ENCODE results near the gene FBXO31.

Gene FBXO31

DNA sequence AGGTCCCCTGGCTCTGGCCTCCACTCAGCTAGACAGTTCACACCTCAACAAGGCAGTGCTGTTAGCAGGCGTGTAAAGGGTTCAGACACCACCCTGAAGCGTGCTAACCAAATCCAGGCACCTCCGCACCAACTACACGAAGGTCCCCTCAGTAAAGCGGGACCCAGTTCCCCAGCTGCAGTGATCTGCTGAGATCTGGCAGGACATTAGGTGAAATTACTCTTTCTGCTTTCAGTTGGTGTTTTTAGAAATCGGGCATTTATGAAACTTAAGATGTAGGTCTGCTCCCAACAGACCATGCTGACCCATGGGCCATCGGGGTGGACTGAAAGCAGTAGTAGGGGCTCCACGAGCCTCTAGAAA is 27.1 kb downstream of the FBXO31 start:
- no CpG with 5 or more reads among the region's 8 CpGs for WGBS (ENCODE audit: extremely low coverage, insufficient coverage, low lambda C conversion rate)
- H3K27ac ChIP-seq (ENCODE audit: low read depth, low read length): no peak overlapping the region
- no peak overlapping the region for H3K4me3 ChIP-seq (ENCODE audit: low read length)
- H2BK120ac ChIP-seq (ENCODE audit: low read depth, low read length): no peak overlapping the region
- H3K18ac ChIP-seq (ENCODE audit: low read length): no peak overlapping the region
- peaks cover 2% of the 10 kb centered on the region for H3K79me1 ChIP-seq (ENCODE audit: low read length)
- no peak overlapping the region for H2AK5ac ChIP-seq (ENCODE audit: low read length)
- no peak overlapping the region for H3K23ac ChIP-seq (ENCODE audit: low read length)
- no peaks in the 10 kb centered on the region for H3K79me2 ChIP-seq (ENCODE audit: control insufficient read depth, insufficient read depth, low read length)
- no peak for DNase-seq
- H4K8ac ChIP-seq (ENCODE audit: low read depth, low read length): no peak overlapping the region
- H3K36me3 ChIP-seq (ENCODE audit: control insufficient read depth, insufficient read depth, low read length): peaks cover 2% of the 10 kb centered on the region
- H3K27me3 ChIP-seq (ENCODE audit: insufficient read depth, low read length, poor library complexity): no peaks in the 10 kb centered on the region
- no peak overlapping the region for H2BK15ac ChIP-seq (replicated peaks; ENCODE audit: low read depth)
- H3K56ac ChIP-seq (ENCODE audit: low read length): no peak overlapping the region
- H3K4me2 ChIP-seq (ENCODE audit: low read length): no peak overlapping the region
- H3K4ac ChIP-seq (ENCODE audit: low read depth, low read length): no peak overlapping the region
- no peaks in the 10 kb centered on the region for H3K4me1 ChIP-seq (ENCODE audit: control insufficient read depth, low read depth, low read length)
- H2BK5ac ChIP-seq (ENCODE audit: low read length): no peak overlapping the region
- H3K9ac ChIP-seq (ENCODE audit: low read length): no peak overlapping the region
- no peak overlapping the region for H4K5ac ChIP-seq (ENCODE audit: low read length)

DNA sequence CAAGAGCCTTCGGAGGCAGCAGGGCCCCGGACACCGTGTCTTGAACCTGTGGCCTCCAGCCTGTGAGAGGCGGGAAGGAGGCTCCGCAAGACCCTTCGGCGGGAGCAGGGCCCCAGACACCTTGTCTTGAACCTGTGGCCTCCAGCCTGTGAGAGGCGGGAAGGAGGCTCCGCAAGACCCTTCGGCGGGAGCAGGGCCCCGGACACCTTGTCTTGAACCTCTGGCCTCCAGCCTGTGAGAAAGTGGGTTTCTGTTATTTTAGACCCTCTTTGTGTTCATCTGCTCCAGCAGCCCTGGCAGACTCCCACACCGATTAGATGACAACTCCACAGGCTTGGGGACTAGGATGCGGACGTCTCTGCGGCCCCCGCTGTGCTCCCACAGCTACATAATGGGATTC is 30.0 kb downstream of the FBXO31 start:
- H3K4ac ChIP-seq (ENCODE audit: low read depth, low read length): no peak overlapping the region
- H3K56ac ChIP-seq (ENCODE audit: low read length): no peak overlapping the region
- no peak overlapping the region for H2AK5ac ChIP-seq (ENCODE audit: low read length)
- H3K79me2 ChIP-seq (ENCODE audit: control insufficient read depth, insufficient read depth, low read length): no peaks in the 10 kb centered on the region
- peaks cover 2% of the 10 kb centered on the region for H3K36me3 ChIP-seq (ENCODE audit: control insufficient read depth, insufficient read depth, low read length)
- no peak for DNase-seq
- H4K8ac ChIP-seq (ENCODE audit: low read depth, low read length): no peak overlapping the region
- WGBS (ENCODE audit: extremely low coverage, insufficient coverage, low lambda C conversion rate): no CpG with 5 or more reads among the region's 17 CpGs
- H2BK120ac ChIP-seq (ENCODE audit: low read depth, low read length): no peak overlapping the region
- no peaks in the 10 kb centered on the region for H3K27me3 ChIP-seq (ENCODE audit: insufficient read depth, low read length, poor library complexity)
- H2BK5ac ChIP-seq (ENCODE audit: low read length): no peak overlapping the region
- no peak overlapping the region for H3K18ac ChIP-seq (ENCODE audit: low read length)
- no peak overlapping the region for H3K9ac ChIP-seq (ENCODE audit: low read length)
- no peak overlapping the region for H3K27ac ChIP-seq (ENCODE audit: low read depth, low read length)
- H3K4me2 ChIP-seq (ENCODE audit: low read length): no peak overlapping the region
- peaks cover 1% of the 10 kb centered on the region for H3K79me1 ChIP-seq (ENCODE audit: low read length)
- H3K4me1 ChIP-seq (ENCODE audit: control insufficient read depth, low read depth, low read length): no peaks in the 10 kb centered on the region
- no peak overlapping the region for H2BK15ac ChIP-seq (replicated peaks; ENCODE audit: low read depth)
- no peak overlapping the region for H4K5ac ChIP-seq (ENCODE audit: low read length)
- H3K23ac ChIP-seq (ENCODE audit: low read length): no peak overlapping the region
- no peak overlapping the region for H3K4me3 ChIP-seq (ENCODE audit: low read length)

DNA sequence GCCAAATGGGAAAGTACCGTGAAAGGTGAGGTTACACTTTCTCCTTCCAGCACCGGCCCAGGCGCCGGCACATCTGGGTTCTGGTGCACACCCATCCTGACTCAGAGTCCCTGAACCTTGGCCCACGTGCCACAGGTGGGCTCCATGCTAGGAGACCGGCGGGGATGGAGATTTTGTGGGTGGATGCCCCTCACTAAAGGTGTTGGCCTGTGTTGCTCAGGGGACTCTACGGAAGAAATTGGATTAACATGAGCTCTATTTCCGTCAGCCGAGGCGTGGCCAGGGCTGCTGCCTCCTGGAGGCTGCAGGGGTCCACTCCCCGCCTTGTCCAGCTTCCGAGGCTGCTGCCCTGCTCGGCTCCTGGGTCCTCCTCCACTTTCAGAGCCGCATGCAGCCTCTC is 30.8 kb downstream of the FBXO31 start:
- WGBS (ENCODE audit: extremely low coverage, insufficient coverage, low lambda C conversion rate): no CpG with 5 or more reads among the region's 15 CpGs
- Histone ChIP-seq H2BK15ac (replicated peaks; ENCODE audit: low read depth) (no peak overlapping the region), H3K4me1 (ENCODE audit: control insufficient read depth, low read depth, low read length) (no peaks in the 10 kb centered on the region), H4K5ac (ENCODE audit: low read length) (no peak overlapping the region), H2BK120ac (ENCODE audit: low read depth, low read length) (no peak overlapping the region), H3K27ac (ENCODE audit: low read depth, low read length) (no peak overlapping the region), H3K4ac (ENCODE audit: low read depth, low read length) (no peak overlapping the region), H3K4me2 (ENCODE audit: low read length) (no peak overlapping the region), H3K27me3 (ENCODE audit: insufficient read depth, low read length, poor library complexity) (no peaks in the 10 kb centered on the region), H3K9ac (ENCODE audit: low read length) (no peak overlapping the region), H2BK5ac (ENCODE audit: low read length) (no peak overlapping the region), H3K36me3 (ENCODE audit: control insufficient read depth, insufficient read depth, low read length) (no peaks in the 10 kb centered on the region), H3K23ac (ENCODE audit: low read length) (no peak overlapping the region), H3K79me2 (ENCODE audit: control insufficient read depth, insufficient read depth, low read length) (no peaks in the 10 kb centered on the region), H3K4me3 (ENCODE audit: low read length) (no peak overlapping the region), H3K79me1 (ENCODE audit: low read length) (peaks cover 1% of the 10 kb centered on the region), H3K56ac (ENCODE audit: low read length) (no peak overlapping the region), H2AK5ac (ENCODE audit: low read length) (no peak overlapping the region), H4K8ac (ENCODE audit: low read depth, low read length) (no peak overlapping the region), H3K18ac (ENCODE audit: low read length) (no peak overlapping the region)
- no peak for DNase-seq

DNA sequence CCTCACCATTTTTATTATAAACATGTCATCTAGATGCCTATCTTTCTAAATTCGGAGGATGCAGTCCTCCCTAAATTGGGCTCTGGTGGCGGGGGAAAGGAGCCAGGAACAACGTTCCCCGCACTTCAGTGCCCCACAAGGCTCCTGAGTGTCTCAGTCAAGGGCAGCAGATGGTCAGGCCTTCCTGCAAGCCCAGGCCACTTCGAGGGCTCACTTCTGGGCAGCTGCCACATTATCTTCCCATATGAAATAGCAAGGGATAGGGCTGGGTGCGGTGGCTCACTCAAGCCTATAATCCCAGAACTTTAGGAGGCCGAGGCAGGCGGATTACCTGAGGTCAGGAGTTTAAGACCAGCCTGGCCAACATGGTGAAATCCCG is 32.3 kb downstream of the FBXO31 start:
- Histone ChIP-seq H4K5ac (ENCODE audit: low read length) (no peak overlapping the region), H2BK5ac (ENCODE audit: low read length) (no peak overlapping the region), H2BK120ac (ENCODE audit: low read depth, low read length) (no peak overlapping the region), H3K79me2 (ENCODE audit: control insufficient read depth, insufficient read depth, low read length) (no peaks in the 10 kb centered on the region), H2BK15ac (replicated peaks; ENCODE audit: low read depth) (no peak overlapping the region), H3K4me3 (ENCODE audit: low read length) (no peak overlapping the region), H3K27me3 (ENCODE audit: insufficient read depth, low read length, poor library complexity) (no peaks in the 10 kb centered on the region), H3K23ac (ENCODE audit: low read length) (no peak overlapping the region), H3K4ac (ENCODE audit: low read depth, low read length) (no peak overlapping the region), H2AK5ac (ENCODE audit: low read length) (no peak overlapping the region), H3K18ac (ENCODE audit: low read length) (no peak overlapping the region), H3K4me1 (ENCODE audit: control insufficient read depth, low read depth, low read length) (no peaks in the 10 kb centered on the region), H3K9ac (ENCODE audit: low read length) (no peak overlapping the region), H3K36me3 (ENCODE audit: control insufficient read depth, insufficient read depth, low read length) (no peaks in the 10 kb centered on the region), H3K4me2 (ENCODE audit: low read length) (no peak overlapping the region), H3K79me1 (ENCODE audit: low read length) (peaks cover 1% of the 10 kb centered on the region), H3K56ac (ENCODE audit: low read length) (no peak overlapping the region), H3K27ac (ENCODE audit: low read depth, low read length) (no peak overlapping the region), H4K8ac (ENCODE audit: low read depth, low read length) (no peak overlapping the region)
- DNase-seq: no peak
- no CpG with 5 or more reads among the region's 9 CpGs for WGBS (ENCODE audit: extremely low coverage, insufficient coverage, low lambda C conversion rate)

DNA sequence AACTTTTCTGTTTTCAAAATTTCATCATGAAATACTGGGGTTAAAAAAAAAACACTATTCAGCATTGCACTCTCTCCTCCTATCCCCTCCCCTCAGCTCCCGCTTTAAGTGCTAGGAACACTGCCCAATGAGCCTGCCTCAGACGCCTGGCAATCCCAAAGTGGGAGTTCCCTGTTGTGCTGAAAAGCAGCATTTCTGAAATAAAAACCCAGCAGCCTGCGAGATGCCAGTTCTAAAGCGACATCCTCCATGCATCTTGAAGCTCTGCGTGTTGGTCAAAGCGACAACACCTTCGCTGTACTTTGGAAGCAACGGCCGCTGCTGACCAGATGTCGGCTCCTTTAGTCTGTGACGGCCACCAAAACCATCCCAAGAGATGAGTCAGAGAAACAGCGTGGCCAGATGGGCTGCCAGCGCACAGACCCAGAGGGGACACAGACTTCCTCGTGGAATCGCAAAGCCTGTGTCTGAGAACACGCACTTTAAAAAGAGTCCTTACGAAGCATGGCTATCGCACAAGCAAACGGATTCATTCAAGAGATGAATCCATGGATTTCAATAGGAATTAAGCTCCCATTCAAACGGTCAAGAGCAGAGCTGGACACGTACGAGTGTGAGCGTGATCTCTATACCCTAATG is 32.8 kb downstream of the FBXO31 start:
- WGBS (ENCODE audit: extremely low coverage, insufficient coverage, low lambda C conversion rate): no CpG with 5 or more reads among the region's 23 CpGs
- Histone ChIP-seq H4K5ac (ENCODE audit: low read length) (no peak overlapping the region), H2BK120ac (ENCODE audit: low read depth, low read length) (no peak overlapping the region), H3K4me3 (ENCODE audit: low read length) (no peak overlapping the region), H3K27me3 (ENCODE audit: insufficient read depth, low read length, poor library complexity) (no peaks in the 10 kb centered on the region), H3K4me1 (ENCODE audit: control insufficient read depth, low read depth, low read length) (no peaks in the 10 kb centered on the region), H3K4ac (ENCODE audit: low read depth, low read length) (no peak overlapping the region), H3K27ac (ENCODE audit: low read depth, low read length) (no peak overlapping the region), H3K56ac (ENCODE audit: low read length) (no peak overlapping the region), H3K9ac (ENCODE audit: low read length) (no peak overlapping the region), H2AK5ac (ENCODE audit: low read length) (no peak overlapping the region), H3K23ac (ENCODE audit: low read length) (peak overlapping the region; percentile 45), H3K36me3 (ENCODE audit: control insufficient read depth, insufficient read depth, low read length) (no peaks in the 10 kb centered on the region), H3K4me2 (ENCODE audit: low read length) (no peak overlapping the region), H3K79me1 (ENCODE audit: low read length) (peaks cover 1% of the 10 kb centered on the region), H2BK5ac (ENCODE audit: low read length) (no peak overlapping the region), H4K8ac (ENCODE audit: low read depth, low read length) (no peak overlapping the region), H3K79me2 (ENCODE audit: control insufficient read depth, insufficient read depth, low read length) (no peaks in the 10 kb centered on the region), H3K18ac (ENCODE audit: low read length) (no peak overlapping the region), H2BK15ac (replicated peaks; ENCODE audit: low read depth) (no peak overlapping the region)
- no peak for DNase-seq

DNA sequence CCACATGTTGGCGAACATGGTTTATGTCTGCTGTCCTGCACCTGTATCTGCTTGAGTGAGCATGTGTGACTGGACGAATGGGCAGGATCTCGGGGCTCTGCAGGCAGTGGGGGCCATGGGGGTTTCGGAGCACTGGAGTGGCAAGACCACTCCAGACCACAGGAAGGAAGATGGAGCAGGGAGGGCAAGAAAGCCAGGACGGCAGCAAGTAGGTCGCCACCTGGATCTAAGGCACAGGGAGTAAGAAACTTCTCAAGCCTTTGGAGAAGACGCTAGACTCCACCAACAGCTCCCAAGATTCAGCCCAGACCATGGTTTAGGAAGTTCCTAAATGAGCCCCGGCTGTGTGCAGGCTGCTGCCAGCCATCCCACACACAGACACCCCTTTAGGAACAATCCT is 33.5 kb downstream of the FBXO31 start:
- H4K5ac ChIP-seq (ENCODE audit: low read length): no peak overlapping the region
- no peak overlapping the region for H3K56ac ChIP-seq (ENCODE audit: low read length)
- peaks cover 1% of the 10 kb centered on the region for H3K79me1 ChIP-seq (ENCODE audit: low read length)
- H3K27me3 ChIP-seq (ENCODE audit: insufficient read depth, low read length, poor library complexity): no peaks in the 10 kb centered on the region
- no peak overlapping the region for H2BK5ac ChIP-seq (ENCODE audit: low read length)
- no peak overlapping the region for H3K4ac ChIP-seq (ENCODE audit: low read depth, low read length)
- H4K8ac ChIP-seq (ENCODE audit: low read depth, low read length): no peak overlapping the region
- H3K4me3 ChIP-seq (ENCODE audit: low read length): no peak overlapping the region
- no peak overlapping the region for H2AK5ac ChIP-seq (ENCODE audit: low read length)
- DNase-seq: no peak
- H3K36me3 ChIP-seq (ENCODE audit: control insufficient read depth, insufficient read depth, low read length): no peaks in the 10 kb centered on the region
- no peaks in the 10 kb centered on the region for H3K4me1 ChIP-seq (ENCODE audit: control insufficient read depth, low read depth, low read length)
- no peak overlapping the region for H3K27ac ChIP-seq (ENCODE audit: low read depth, low read length)
- no peak overlapping the region for H3K9ac ChIP-seq (ENCODE audit: low read length)
- no peak overlapping the region for H3K23ac ChIP-seq (ENCODE audit: low read length)
- no peak overlapping the region for H3K18ac ChIP-seq (ENCODE audit: low read length)
- no peak overlapping the region for H3K4me2 ChIP-seq (ENCODE audit: low read length)
- H2BK120ac ChIP-seq (ENCODE audit: low read depth, low read length): no peak overlapping the region
- H2BK15ac ChIP-seq (replicated peaks; ENCODE audit: low read depth): no peak overlapping the region
- H3K79me2 ChIP-seq (ENCODE audit: control insufficient read depth, insufficient read depth, low read length): no peaks in the 10 kb centered on the region
- WGBS (ENCODE audit: extremely low coverage, insufficient coverage, low lambda C conversion rate): no CpG with 5 or more reads among the region's 8 CpGs
